Stimulated activated CD8-positive, alpha-beta memory T cell treated with anti-CD3 and anti-CD28 coated beads, Interleukin-15, amount 100 ng/mL, for 48 hours (primary cell): Measurements from ENCODE around the gene ZNF816.
"Not testable (repeated sequence)": the region's sequence is repeated elsewhere in the genome, so short reads cannot be mapped to it uniquely, and the experiment has no call there.

ENCODE experiments used
- DNase-seq, 2 donors: peaks; one replicate each; pipeline ENCODE4 v3.0.0-alpha.2; 2020; ENCODE audit warnings: low read depth in 2 of 2

The ZNF816 gene

GRCh38 chr19:52962394-52963246 lies at the start of gene ZNF816:
ZNF816 (minus strand) TSS chr19:52962881; CDS start chr19:52956089, 6,792 bp downstream.
- DNase-seq, result peak; percentile 98

DNA sequence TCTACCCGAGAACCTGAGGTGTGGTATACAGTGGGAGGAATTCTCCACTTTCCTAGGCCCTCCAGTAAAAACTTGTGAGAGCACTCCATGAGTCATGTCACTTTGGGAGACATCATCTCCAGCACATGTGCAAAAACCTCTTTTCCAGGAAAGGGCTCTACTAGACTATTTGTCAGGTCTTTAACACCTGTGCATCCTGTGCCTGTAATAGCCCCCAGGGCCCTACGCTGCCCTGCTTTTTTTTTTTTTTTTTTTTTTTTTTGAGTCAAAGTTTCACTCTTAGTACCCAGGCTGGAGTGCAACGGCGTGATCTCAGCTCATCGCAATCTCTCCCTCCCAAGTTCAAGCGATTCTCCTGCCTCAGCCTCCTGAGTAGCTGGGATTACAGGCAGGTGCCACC lies 49.3 kb upstream of the ZNF816 start:
- no peak for DNase-seq

DNA sequence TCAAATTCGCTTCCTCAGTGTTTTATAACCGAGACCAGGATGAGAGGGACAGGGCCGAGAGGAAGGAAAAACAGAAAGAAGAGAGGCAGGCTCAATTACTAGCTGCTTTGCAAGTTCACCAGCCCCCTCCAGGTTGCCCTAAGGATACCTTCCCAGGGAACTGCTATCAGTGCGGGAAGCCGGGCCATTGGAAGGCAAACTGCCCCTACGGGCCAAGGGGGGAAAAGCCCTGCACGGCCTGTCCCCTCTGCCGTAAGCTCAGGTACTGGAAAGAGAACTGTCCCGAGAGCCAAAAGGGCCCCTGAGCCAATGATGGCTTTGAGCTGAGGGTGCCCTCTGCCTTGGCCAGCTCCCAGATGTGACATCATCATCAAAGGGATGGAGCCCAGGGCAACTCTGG lies 47.8 kb upstream of the ZNF816 start:
- no peak for DNase-seq

- DNase-seq, result no peak
Measured at GRCh38 chr19:53008061-53008778, 45.5 kb upstream of the ZNF816 start.

GRCh38 chr19:53007606-53008005 lies 44.9 kb upstream of the ZNF816 start:
- DNase-seq, result no peak

DNA sequence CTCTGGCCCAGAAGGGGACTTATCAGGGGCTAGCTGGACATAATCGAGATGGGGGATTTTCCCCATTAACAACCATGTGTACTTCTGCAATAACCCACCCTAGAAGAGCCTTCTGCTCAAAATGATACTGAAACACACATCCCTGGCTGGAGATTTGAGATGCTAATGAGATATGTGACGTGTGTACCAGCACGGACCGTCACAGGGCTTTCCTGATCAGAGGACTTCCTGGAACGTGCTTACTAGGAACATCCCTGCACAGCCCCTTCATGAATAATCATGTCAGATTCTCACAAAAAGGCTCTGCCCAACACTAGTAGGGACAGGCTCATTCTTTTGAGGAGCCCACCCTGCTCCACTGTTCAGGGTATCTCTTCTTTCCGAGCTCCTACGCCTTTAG lies 44.5 kb upstream of the ZNF816 start:
- no peak for DNase-seq

- no peak for DNase-seq
Measured at GRCh38 chr19:53004242-53004641, 41.6 kb upstream of the ZNF816 start.

GRCh38 chr19:53002479-53002878 lies 39.8 kb upstream of the ZNF816 start:
- no peak for DNase-seq

- DNase-seq, result no peak
Measured at GRCh38 chr19:52997975-52998374, 35.3 kb upstream of the ZNF816 start.

GRCh38 chr19:52995711-52996110 lies 33.0 kb upstream of the ZNF816 start:
- DNase-seq, result no peak

GRCh38 chr19:52993342-52994178 lies 30.9 kb upstream of the ZNF816 start:
- DNase-seq, result peak; percentile 38 to 66

- no peak for DNase-seq
Measured at GRCh38 chr19:52992109-52993004, 29.7 kb upstream of the ZNF816 start.

GRCh38 chr19:52991484-52991883 lies 28.8 kb upstream of the ZNF816 start:
- no peak for DNase-seq

DNA sequence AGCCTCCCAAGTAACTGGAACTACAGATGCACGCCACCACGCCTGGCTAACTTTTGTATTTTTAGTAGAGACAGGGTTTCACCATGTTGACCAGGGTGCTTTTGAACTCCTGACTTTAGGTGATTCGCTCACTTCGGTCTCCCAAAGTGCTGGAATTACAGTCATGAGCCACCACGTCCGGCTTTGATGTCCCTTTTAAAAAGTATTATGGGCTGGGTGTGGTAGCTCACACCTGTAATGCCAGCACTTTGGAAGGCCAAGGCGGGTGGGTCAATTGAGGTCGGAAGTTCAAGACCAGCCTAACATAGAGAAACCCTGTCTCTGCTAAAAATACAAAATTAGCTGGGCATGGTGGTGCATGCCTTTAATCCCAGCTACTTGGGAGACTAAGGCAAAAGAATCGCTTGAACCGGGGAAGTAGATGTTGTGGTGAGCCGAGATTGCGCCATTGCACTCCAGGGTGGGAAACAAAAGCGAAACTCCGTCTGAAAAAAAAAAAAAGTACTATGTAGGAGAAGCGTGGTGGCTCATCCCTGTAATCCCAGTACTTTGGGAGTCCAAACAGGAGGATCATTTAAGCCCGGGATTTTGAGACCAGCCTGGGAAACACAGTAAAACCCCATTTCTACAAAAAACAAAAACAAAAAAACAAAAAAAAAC lies 28.2 kb upstream of the ZNF816 start:
- no peak for DNase-seq

DNA sequence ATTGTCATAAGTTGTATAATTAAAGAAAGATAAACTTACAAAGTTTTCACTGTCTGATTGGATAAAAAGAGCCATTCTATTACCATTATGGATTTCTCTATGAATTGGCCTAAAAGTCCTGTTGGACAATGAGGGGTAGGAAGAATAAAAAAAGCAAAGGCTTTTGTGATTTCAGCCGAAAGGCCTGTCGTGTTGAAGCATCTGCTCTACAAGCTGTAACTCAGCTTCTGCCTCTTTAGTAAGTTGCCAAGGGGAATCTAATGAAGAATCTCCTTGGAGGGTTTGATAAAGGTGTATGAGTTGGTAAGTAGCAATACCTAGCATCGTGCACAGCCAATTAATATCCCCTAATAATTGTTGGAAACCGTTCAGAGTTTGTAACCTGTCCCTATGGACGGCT lies 25.8 kb upstream of the ZNF816 start:
- no peak for DNase-seq

DNA sequence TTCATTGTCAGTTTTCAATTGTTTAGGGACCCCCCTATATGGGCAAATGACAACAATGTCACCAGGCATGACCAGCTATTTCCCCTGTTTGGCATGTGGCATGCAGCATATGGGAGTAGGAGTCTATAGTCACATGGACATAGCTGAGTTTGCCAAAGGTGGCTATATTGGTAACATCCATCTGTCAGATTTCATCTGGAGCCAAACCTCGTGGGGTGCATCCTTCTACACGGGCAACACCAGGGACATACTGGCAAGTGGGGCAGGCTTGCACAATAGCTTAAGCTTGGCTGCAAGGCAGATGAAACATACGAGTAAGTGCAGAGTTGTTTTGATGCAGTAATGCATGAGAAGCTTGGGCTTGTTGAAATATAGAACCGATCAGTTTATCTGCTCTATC lies 24.5 kb upstream of the ZNF816 start:
- DNase-seq, result no peak

GRCh38 chr19:52983167-52983566 lies 20.5 kb upstream of the ZNF816 start:
- not testable (repeated sequence) for DNase-seq

GRCh38 chr19:52981329-52981728 lies 18.6 kb upstream of the ZNF816 start:
- DNase-seq, result no peak

GRCh38 chr19:52967772-52968171 lies 5.1 kb upstream of the ZNF816 start:
- no peak for DNase-seq

DNA sequence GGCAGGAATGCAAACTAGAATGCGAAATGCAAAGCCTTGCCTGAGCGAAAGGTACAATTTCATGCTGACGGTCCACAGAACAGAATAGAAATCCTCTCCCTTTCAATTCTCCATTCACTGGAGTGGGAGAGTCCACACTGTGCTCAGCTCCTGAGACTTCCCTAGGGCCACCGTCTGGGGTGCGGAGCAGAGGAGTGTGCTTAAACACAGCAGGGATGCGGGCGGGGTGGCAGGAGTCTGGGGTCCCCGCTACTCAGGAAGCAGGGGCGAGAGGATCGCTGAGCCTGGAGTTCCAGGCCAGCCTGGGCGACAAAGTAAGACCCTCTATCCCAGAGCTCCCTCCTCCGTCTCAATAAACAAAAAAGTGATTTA lies 552 bp upstream of the ZNF816 start:
- DNase-seq, result no peak

DNA sequence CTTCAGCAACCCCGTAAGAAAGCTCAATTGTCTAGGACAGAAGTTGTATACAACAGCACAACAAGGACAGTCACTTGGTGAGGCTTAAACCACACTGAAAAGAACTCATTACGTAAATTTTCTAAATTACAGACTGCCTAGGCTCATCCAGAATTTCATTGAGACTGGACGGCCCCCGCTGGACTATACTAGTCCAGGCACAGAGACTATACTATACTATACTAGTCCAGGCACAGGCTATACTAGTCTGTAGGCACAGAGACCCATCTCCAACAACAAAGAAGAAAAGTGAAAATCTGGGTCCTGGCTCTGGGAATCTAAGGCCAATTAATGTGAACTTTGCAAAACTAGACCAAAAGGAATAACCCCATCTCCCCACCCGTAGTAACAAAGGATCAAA lies 700 bp downstream of the ZNF816 start:
- no peak for DNase-seq
